ENCODE results near the gene FASN. TPM values are rescaled to one million over a fixed set of nuclear protein-coding genes. Genes with fewer than 3 reads are reported as not detected.

The FASN gene
- total and polyA plus RNA-seq, 2 experiments from 2014 or later: 12.7 to 38.2 TPM

- H3K9me3 ChIP-seq (ENCODE audit: low read depth): no peaks in the 10 kb centered on the region
- TF ChIP-seq EZH2 (IDR thresholded peaks at IDR 0.05; ENCODE audit: insufficient read depth, poor library complexity, severe bottlenecking): no peak
- no peak for TF ChIP-seq EZH2phosphoT487 (IDR thresholded peaks at IDR 0.05; ENCODE audit: insufficient read depth, low read depth)
- H3K4me1 ChIP-seq (ENCODE audit: insufficient read depth): no peaks in the 10 kb centered on the region
- no peak overlapping the region for H3K4me3 ChIP-seq
- H3K27me3 ChIP-seq (replicated peaks; ENCODE audit: insufficient read depth): no peaks in the 10 kb centered on the region
- no peak overlapping the region for H3K4me2 ChIP-seq (ENCODE audit: unreplicated experiment)
- no peaks in the 10 kb centered on the region for H4K20me1 ChIP-seq (ENCODE audit: insufficient read depth)
- H2AFZ ChIP-seq: no peak overlapping the region
- no peaks in the 10 kb centered on the region for H3K9me2 ChIP-seq (ENCODE audit: insufficient read depth)
- WGBS, 2 experiments (ENCODE audit: low coverage in 1 of 2, low lambda C conversion rate in 2 of 2, missing lambda C conversion rate in 2 of 2): 93 to 94% methylated on average over 42 to 55 of the region's 55 CpGs
- no peak overlapping the region for H3K9ac ChIP-seq
- in situ Hi-C loops (cut with MboI): no loop called here
- no peak overlapping the region for H3K27ac ChIP-seq
- H3K36me3 ChIP-seq (ENCODE audit: low read depth): no peaks in the 10 kb centered on the region
- H3F3A ChIP-seq (ENCODE audit: insufficient read depth): no peaks in the 10 kb centered on the region
- no peak for DNase-seq
- no peaks in the 10 kb centered on the region for H3K79me2 ChIP-seq (ENCODE audit: insufficient read depth)
Observed at GRCh38 chr17:82083533-82084359, 14.3 kb downstream of the FASN start.

GRCh38 chr17:82083009-82083408 is 15.0 kb downstream of the FASN start:
- no peak for DNase-seq
- Histone ChIP-seq H3K79me2 (ENCODE audit: insufficient read depth) (no peaks in the 10 kb centered on the region), H3K9me3 (ENCODE audit: low read depth) (no peaks in the 10 kb centered on the region), H3K27me3 (replicated peaks; ENCODE audit: insufficient read depth) (no peaks in the 10 kb centered on the region), H3K9me2 (ENCODE audit: insufficient read depth) (no peaks in the 10 kb centered on the region), H2AFZ (no peak overlapping the region), H3K9ac (no peak overlapping the region), H3K4me3 (no peak overlapping the region), H3K27ac (no peak overlapping the region), H3K36me3 (ENCODE audit: low read depth) (no peaks in the 10 kb centered on the region), H3K4me2 (ENCODE audit: unreplicated experiment) (no peak overlapping the region), H3F3A (ENCODE audit: insufficient read depth) (no peaks in the 10 kb centered on the region), H4K20me1 (ENCODE audit: insufficient read depth) (no peaks in the 10 kb centered on the region), H3K4me1 (ENCODE audit: insufficient read depth) (no peaks in the 10 kb centered on the region)
- 96 to 97% methylated on average over 16 to 24 of the region's 24 CpGs for WGBS, 2 experiments (ENCODE audit: low coverage in 1 of 2, low lambda C conversion rate in 2 of 2, missing lambda C conversion rate in 2 of 2)
- in situ Hi-C loops (cut with MboI): no loop called here
- no peak for TF ChIP-seq EZH2phosphoT487 (IDR thresholded peaks at IDR 0.05; ENCODE audit: insufficient read depth, low read depth)
- no peak for TF ChIP-seq EZH2 (IDR thresholded peaks at IDR 0.05; ENCODE audit: insufficient read depth, poor library complexity, severe bottlenecking)

- no peak overlapping the region for H3K4me2 ChIP-seq (ENCODE audit: unreplicated experiment)
- no peak for DNase-seq
- no peak overlapping the region for H3K4me3 ChIP-seq
- no peak overlapping the region for H3K27ac ChIP-seq
- in situ Hi-C loops (cut with MboI): no loop called here
- no peak overlapping the region for H2AFZ ChIP-seq
- H3F3A ChIP-seq (ENCODE audit: insufficient read depth): no peaks in the 10 kb centered on the region
- 93 to 94% methylated on average over 16 to 19 of the region's 19 CpGs for WGBS, 2 experiments (ENCODE audit: low coverage in 1 of 2, low lambda C conversion rate in 2 of 2, missing lambda C conversion rate in 2 of 2)
- H3K79me2 ChIP-seq (ENCODE audit: insufficient read depth): no peaks in the 10 kb centered on the region
- H3K9ac ChIP-seq: no peak overlapping the region
- H4K20me1 ChIP-seq (ENCODE audit: insufficient read depth): no peaks in the 10 kb centered on the region
- TF ChIP-seq EZH2 (IDR thresholded peaks at IDR 0.05; ENCODE audit: insufficient read depth, poor library complexity, severe bottlenecking) (no peak), EZH2phosphoT487 (IDR thresholded peaks at IDR 0.05; ENCODE audit: insufficient read depth, low read depth) (no peak)
- H3K9me2 ChIP-seq (ENCODE audit: insufficient read depth): no peaks in the 10 kb centered on the region
- H3K4me1 ChIP-seq (ENCODE audit: insufficient read depth): no peaks in the 10 kb centered on the region
- no peaks in the 10 kb centered on the region for H3K27me3 ChIP-seq (replicated peaks; ENCODE audit: insufficient read depth)
- H3K36me3 ChIP-seq (ENCODE audit: low read depth): no peaks in the 10 kb centered on the region
- H3K9me3 ChIP-seq (ENCODE audit: low read depth): no peaks in the 10 kb centered on the region
Observed at GRCh38 chr17:82082456-82082855, 15.6 kb downstream of the FASN start.

- TF ChIP-seq EZH2phosphoT487 (IDR thresholded peaks at IDR 0.05; ENCODE audit: insufficient read depth, low read depth) (no peak), EZH2 (IDR thresholded peaks at IDR 0.05; ENCODE audit: insufficient read depth, poor library complexity, severe bottlenecking) (no peak)
- H3K79me2 ChIP-seq (ENCODE audit: insufficient read depth): no peaks in the 10 kb centered on the region
- no peak overlapping the region for H3K4me3 ChIP-seq
- in situ Hi-C loops (cut with MboI): no loop called here
- no peaks in the 10 kb centered on the region for H4K20me1 ChIP-seq (ENCODE audit: insufficient read depth)
- no peak overlapping the region for H3K4me2 ChIP-seq (ENCODE audit: unreplicated experiment)
- no peaks in the 10 kb centered on the region for H3K4me1 ChIP-seq (ENCODE audit: insufficient read depth)
- no peak overlapping the region for H3K9ac ChIP-seq
- no peak for DNase-seq
- no peaks in the 10 kb centered on the region for H3K36me3 ChIP-seq (ENCODE audit: low read depth)
- no peak overlapping the region for H2AFZ ChIP-seq
- no peaks in the 10 kb centered on the region for H3K27me3 ChIP-seq (replicated peaks; ENCODE audit: insufficient read depth)
- no peaks in the 10 kb centered on the region for H3K9me3 ChIP-seq (ENCODE audit: low read depth)
- H3K9me2 ChIP-seq (ENCODE audit: insufficient read depth): no peaks in the 10 kb centered on the region
- no peak overlapping the region for H3K27ac ChIP-seq
- WGBS, 2 experiments (ENCODE audit: low coverage in 1 of 2, low lambda C conversion rate in 2 of 2, missing lambda C conversion rate in 2 of 2): 95 to 96% methylated on average over 14 to 22 of the region's 22 CpGs
- no peaks in the 10 kb centered on the region for H3F3A ChIP-seq (ENCODE audit: insufficient read depth)
Observed at GRCh38 chr17:82081966-82082365, 16.1 kb downstream of the FASN start.

Data from GM23248 (cell line).